NCI-H1092 treated with DMSO at 0.1 percent for 48 hours (cell line): ENCODE measurements around the gene CDC42EP5.
"Not testable (repeated sequence)": the region's sequence is repeated elsewhere in the genome, so short reads cannot be mapped to it uniquely, and the experiment has no call there.

ENCODE experiments used
- DNase-seq: peaks from one replicate; lab custom pipeline; 2025; lab: John Stamatoyannopoulos, UW

The CDC42EP5 gene

GRCh38 chr19:54489341-54489740, 16.2 kb upstream of the CDC42EP5 start:
- DNase-seq = no peak

GRCh38 chr19:54485851-54486250, 12.8 kb upstream of the CDC42EP5 start:
- no peak for DNase-seq

- no peak for DNase-seq
Measured at GRCh38 chr19:54484451-54484850, 11.4 kb upstream of the CDC42EP5 start.

DNA sequence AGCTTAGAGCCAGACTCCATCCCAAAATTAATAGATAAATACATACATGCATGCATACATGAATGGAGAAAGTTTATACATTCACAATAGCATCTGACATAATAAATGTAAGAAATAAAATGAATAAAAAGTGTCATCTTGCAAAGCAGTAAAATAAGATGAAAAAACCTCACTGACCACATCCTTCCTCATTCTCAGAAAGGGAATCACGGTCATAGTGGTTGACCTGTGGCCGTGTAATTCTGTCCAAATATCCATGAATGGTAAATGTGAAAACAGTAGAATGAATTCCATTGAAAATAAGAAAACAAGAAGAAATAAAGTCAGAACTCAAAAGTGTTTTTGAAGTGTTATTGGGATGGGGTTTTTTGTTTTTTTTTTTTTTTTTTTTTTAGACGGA, 9.8 kb upstream of the CDC42EP5 start:
- DNase-seq = no peak

- DNase-seq = peak; percentile 22
Measured at GRCh38 chr19:54481326-54481930, 8.3 kb upstream of the CDC42EP5 start.

DNA sequence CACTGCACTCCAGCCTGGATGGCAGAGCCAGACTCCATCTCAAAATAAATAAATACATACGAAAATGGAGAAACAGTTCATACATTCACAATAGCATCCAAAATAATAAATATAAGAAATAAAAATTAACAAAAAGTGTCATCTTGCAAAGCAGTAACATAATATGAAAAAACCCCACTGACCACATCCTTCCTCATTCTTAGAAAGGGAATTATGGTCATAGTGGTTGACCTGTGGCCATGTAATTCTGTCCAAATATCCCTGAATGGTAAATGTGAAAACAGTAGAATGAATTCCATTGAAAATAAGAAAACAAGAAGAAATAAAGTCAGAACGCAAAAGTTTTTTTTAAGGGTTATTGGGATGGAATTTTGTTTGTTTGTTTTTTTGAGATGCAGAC, 7.0 kb upstream of the CDC42EP5 start:
- DNase-seq = no peak

DNA sequence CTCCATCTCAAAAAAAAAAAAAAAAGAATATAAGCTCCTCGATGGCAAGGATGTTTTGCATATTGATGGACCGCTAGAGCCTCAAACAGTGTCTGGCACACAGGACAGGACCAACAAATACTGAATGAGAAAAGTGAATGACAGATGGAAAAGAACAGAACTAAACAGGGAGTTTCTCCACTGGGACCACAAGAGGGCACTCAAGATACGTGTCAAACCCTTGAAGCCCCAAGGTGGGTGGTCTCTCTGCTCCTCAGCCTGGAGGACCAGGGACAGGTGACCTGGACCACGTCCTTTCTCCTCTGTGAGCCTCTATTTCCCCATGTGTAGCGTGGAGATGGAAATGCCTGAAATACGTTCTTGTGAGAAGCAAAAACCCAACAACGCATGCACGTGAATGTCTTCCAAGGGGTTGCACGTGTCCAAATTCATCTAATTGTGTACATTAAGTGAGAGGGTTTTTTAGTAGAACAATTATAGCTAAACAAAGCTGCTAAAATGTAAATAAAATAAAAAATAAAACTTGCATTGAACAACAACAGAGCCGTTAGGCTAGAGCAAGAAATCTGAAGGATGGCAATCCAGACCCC, 5.7 kb upstream of the CDC42EP5 start:
- DNase-seq = peak; percentile 6

GRCh38 chr19:54477650-54478049, 4.6 kb upstream of the CDC42EP5 start:
- DNase-seq = no peak

DNA sequence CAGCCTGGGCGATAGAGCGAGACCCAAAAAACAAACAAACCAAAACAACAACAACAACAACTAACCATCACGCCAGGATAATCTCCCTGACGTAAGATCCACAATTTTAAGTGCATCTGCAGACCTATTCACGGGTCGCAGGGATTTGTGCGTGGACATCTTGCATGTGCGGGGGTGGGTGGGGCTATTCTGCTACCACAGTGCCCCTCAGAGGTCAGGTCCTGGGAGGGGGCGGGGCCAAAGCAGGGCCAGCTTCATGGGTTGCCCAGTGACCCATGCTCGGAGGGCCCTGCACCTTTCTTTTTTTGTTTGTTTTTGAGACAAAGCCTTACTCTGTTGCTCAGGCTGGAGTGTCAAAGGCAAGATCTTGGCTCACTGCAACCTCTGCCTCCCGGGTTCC, 2.6 kb upstream of the CDC42EP5 start:
- no peak for DNase-seq

DNA sequence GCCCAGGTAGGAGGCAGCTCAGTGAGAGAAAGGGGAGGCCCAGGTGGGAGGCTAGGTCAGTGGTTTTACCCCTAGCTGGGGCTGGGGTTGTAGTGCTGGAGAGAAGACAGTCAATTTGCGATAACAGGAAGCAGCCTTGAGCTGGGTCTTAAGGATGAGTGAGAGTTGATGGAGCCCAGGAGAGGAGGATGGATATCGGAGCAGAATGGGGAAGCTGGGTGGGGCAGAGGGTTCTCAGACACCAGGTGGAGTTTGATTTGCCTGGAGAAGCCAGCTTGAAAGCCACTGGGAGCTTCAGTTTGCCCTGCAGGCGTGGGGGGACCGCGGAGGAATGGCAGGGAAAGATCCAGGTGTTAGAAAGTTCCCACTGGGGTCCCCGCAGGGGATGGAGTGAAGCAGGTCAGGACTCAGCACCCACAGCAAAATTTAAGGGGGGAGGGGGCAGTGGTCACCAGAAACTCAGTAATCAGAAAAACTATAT, 836 bp upstream of the CDC42EP5 start:
- no peak for DNase-seq

GRCh38 chr19:54470991-54471782, 1.9 kb downstream of the CDC42EP5 start:
- DNase-seq = no peak

DNA sequence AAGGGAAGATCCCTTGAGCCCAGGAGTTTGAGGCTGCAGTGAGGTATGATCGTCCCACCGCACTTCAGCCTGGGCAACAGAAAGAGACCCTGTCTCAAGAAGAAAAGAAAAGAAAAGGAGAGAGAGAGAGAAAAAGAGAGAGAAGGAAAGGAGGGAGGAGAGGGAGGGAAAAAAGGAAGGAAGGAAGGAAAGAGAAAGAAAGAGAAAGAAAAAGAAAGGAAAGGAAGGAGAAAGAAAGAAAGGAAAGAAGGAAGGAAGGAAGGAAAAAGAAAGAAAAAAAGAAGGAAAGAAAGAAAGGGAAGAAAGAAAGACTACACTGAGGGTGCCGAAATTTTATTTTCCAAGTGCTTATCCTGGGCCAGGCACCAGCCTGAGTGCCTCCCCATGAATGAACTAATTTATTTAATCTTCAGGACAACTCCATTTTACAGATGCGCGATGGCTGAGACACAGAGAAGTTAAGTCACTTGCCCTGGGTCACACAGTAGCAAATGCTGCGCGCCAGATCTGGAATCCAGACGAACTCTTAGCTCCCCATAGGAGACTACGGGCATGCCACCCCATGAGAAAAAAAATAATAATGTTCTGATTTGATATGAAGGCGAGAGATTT, 2.7 kb downstream of the CDC42EP5 start:
- no peak for DNase-seq

DNA sequence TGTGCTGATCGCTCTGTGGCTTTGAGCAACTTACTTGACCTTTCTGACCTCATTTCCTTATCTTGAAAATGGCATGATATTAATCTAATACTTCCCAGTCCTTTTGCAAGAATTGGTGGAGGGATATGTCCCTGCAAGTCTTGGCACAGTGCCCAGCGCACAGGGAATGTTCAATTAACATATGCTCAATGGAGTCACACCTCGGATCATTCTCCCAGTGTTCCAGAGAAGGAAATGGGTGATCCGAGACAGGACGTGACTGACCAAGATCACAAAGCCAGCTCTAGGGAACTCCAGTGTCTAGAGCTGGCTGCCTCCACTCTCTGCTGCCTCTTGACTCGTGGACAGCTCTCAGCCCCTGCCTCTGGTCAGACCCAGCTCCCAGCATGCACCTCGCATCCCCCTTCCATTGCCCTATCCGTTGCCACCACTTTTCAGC, 3.6 kb downstream of the CDC42EP5 start:
- no peak for DNase-seq

DNA sequence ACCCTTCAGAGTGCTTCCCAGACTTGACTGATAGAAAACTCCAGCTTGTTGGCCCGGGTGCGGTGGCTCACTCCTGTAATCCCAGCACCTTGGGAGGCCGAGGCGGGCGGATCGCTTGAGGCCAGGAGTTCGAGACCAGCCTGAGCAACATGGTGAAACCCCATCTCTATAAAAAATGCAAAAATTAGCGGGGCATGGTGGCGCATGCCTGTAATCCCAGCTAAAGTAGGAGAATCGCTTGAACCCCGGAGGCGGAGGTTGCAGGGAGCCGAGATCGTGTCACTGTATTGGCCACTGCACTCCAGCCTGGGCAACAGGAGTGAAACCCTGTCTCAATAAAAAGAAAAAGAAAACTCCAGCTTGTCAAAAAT, 7.0 kb downstream of the CDC42EP5 start:
- not testable (repeated sequence) for DNase-seq

GRCh38 chr19:54465426-54466109, 7.5 kb downstream of the CDC42EP5 start:
- DNase-seq = no peak

- peak; percentile 2 for DNase-seq
Measured at GRCh38 chr19:54464630-54465425, 8.3 kb downstream of the CDC42EP5 start.

- no peak for DNase-seq
Measured at GRCh38 chr19:54464044-54464629, 9.0 kb downstream of the CDC42EP5 start.

DNA sequence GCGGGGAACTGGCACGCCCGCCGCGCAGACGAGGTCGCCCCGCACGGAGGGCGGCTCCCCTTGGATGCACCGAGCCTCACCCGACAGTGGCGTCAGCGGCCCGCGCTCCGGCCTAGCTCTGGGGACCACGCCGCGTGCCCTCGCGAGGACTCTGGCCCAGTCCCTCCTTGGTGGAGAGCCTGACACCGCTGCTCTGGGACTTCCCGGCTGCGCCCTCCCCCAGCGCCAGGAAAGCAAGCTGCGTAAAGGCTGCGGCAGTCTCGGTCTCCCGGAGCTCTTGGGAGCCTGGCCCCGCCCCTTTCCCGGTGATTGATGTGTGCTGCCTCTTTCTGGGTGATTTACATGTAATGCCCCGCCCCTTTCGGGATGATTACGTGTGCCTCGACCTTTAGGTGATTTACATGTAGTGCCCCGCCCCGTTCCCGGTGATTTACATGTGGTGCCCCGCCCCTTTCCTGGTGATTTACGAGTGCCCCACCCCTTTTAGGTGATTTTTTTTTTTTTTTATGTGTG, 9.5 kb downstream of the CDC42EP5 start, which contains the start of gene LENG9:
TSS of gene LENG9 (minus strand) at position 248 of the 513 bp plus-strand sequence. CDS start 252 bp downstream, outside the sequence.
- peak; percentile 71 for DNase-seq

GRCh38 chr19:54462655-54463530, 10.2 kb downstream of the CDC42EP5 start:
- no peak for DNase-seq
